GM12873 (cell line): Measurements from ENCODE around the gene IL1B.

ENCODE experiments used
- TF ChIP-seq, protein P1 (sequence below): IDR thresholded peaks from 2 replicates; pipeline ENCODE4 v1.5.1; 2012; ENCODE audit warnings: low read depth, mild to moderate bottlenecking, moderate library complexity, low read length, control low read depth; ENCODE audit not compliant: insufficient read depth; ENCODE audit errors: missing control alignments

IL1B gene

DNA sequence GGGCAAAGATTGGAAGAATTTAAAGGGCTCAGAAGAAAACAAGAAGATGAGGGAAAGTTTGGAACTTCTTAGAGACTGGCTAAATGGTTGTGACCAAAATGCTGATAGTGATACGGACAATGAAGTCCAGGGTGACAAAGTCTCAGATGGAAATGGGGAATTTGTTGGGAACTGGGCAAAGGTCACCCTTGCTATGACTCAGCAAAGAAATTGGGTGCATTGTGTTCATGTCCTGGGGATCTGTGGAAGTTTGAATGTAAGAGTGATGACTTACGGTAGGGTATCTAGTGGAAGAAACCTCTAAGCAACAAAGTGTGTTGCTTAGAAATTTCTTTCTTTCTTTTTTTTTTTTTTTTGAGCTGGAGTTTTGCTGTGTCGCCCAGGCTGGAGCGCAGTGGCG lies 46.3 kb downstream of the IL1B start:
- TF ChIP-seq, protein P1, sequence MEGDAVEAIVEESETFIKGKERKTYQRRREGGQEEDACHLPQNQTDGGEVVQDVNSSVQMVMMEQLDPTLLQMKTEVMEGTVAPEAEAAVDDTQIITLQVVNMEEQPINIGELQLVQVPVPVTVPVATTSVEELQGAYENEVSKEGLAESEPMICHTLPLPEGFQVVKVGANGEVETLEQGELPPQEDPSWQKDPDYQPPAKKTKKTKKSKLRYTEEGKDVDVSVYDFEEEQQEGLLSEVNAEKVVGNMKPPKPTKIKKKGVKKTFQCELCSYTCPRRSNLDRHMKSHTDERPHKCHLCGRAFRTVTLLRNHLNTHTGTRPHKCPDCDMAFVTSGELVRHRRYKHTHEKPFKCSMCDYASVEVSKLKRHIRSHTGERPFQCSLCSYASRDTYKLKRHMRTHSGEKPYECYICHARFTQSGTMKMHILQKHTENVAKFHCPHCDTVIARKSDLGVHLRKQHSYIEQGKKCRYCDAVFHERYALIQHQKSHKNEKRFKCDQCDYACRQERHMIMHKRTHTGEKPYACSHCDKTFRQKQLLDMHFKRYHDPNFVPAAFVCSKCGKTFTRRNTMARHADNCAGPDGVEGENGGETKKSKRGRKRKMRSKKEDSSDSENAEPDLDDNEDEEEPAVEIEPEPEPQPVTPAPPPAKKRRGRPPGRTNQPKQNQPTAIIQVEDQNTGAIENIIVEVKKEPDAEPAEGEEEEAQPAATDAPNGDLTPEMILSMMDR, result no peak

DNA sequence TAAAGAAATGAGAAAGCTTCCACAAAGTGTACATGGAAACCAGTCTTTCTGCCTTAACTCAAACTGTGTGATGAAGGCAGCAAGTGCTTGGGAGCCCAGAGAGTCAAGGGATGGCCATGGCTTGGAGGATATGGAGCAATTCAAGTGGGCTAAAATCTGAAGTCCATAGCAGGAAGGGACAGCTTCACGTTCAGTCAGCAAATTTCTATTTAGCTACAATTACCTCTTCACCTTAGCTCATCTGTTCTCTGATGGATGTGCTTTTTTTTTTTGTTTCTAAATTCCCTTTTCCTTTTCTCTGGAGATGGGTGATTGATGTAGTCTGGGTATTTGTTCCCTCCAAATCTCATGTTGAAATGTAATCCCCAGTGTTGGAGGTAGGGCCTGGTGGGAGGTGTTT lies 47.4 kb downstream of the IL1B start:
- TF ChIP-seq, protein P1, result no peak

DNA sequence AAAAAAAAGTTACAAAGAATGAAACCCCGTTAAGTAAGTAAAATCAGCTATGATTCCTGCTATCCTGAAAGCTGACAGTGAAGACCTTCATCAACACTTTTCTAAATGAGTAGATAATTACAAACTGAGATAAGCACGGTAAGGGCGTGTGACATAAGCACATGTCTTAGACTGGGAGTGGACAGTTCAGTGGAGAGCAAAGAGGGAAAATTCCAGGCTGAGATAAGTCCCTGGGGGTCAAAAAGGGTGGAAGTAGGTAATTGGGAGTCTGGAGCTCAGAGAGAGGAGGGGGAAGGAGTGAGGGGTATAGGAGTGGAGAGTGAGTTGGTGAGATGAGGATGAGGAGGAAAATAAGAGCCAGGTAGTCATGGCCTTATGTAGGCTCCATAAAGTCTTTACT lies 47.9 kb downstream of the IL1B start:
- TF ChIP-seq, protein P1, result no peak

DNA sequence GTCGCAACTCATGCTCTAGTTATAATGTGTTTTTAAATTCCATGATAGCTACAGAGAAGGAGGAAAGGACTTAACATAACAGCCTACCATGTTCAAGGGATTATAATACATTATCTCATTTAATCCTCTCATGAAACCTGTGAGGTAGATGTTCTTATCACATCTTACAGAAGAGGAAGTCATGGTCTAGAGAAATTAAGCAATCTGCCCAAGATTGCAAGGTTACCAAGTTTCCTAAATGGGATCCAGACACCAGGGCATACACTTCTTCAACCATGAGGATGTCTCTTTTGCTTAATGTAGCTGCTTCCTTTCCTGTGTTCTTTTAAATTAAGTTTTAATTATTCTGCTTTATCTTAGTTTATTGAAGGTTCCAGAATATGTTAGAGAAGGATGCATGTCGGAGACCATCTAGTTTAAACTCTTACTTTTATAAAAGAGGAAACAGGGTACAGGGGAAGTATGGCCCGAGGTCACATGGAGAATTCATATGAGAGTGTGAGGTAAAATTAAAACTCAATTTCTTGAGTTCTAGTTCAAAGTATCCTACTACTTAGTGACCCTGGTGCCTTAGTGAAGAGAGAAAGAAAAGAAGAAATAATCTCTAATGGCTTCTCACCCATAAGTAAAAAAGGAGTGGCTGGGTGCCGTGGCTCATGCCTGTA lies 48.7 kb downstream of the IL1B start:
- TF ChIP-seq, protein P1, result no peak

DNA sequence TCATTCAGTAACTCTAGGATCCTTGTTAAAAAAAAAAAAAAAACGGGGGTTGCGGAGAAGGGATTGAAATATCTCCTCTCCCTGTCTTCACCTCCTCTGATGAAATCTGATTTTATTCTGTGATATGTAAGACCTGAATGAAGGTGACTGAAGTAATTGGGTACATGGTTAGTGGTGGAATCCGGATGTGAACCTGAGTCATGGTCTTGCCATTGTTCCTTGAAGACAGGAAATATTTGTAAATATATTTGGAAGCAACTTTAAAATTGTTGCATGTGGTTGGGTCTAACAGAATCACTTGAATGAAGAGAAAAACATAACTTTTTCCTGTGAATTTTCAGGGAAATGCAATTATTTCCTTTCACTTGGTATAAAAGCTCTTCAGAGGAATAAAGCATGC lies 49.3 kb downstream of the IL1B start:
- TF ChIP-seq, protein P1, result no peak

DNA sequence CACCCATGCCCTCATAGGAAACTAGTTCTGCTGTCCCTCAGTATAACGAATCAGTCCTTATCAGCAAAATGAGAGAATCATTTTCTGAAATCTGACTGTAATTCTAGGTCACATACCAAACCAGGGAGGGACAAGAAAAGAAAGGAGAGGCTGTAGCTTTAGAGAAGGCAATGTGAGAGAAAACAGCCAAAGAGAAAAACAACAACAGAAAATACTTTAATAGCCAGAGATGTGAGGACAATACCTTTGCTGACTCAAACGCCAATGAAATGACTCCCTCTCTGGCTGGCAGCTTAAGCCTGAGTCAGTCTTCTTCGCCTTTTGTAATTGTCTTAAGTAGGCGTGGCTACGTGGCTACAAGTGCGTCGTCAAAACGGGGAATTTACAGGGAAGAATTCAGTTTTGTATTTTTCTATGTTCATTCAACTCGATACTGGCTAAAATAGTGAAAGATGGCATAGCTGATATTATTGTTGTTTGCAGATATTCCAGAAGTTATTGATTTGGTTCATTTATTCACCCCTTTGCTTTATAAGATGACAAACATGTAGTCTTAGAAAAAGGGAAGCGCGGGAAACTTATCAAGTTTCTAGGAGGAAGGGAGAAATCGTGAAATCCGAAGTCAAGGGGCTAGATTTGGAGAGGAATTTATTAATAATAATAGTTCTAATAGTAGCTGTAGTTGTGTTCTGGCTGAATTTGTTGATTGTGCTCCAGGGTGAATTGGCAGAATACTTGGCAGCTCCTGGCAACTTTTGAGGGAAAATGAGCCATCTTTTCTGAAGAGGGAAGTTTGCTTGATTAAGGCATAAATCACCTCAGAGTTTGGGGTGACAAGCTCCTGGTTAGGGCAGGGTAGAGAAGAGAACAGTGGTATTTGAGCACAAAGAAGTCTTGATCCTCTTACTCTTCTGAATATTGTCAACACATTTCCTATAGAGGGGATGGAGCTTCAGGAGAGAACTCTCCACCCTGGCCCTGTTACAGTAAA lies 52.1 kb downstream of the IL1B start, which contains the start of gene IL1A:
IL1A (minus strand) TSS at position 295 of the 991 bp plus-strand sequence. CDS start 723 bp downstream, outside the sequence.
- TF ChIP-seq, protein P1, result no peak

DNA sequence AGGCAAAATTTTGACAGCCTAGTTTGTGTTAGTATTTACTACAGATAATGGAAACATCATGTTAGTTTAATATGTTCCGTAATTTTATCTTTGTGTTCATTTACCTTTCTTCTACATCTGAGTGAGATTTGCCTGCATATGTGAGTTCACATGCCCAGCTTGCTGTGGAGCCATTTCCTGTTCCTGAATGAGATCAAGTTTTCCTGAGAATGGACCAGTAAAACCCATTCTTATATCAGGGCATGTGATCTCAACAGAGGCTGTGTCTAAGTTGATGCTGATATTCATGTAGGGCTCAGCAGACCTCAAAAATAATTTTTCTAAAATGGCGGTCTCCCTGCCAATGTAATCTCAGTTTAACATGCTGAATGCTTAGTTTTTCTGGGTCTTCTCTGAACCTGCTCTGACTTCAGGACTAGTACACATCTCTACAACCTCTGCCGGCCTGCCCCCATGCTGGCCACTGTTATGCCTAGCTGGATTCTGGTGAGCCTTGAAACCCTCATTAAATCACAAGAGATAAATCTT lies 53.3 kb downstream of the IL1B start:
- TF ChIP-seq, protein P1, result no peak
